Fibroblast of lung (primary cell): ENCODE data around the gene CAMK1G.

ENCODE experiments used
- EZH2 ChIP-seq: IDR thresholded peaks from 2 replicates; pipeline ENCODE4 v1.5.1; 2012; ENCODE audit warnings: low read length, control low read depth, mild to moderate bottlenecking; ENCODE audit errors: missing control alignments
- TF ChIP-seq, protein P1 (sequence below), 2 donors: IDR thresholded peaks in 1 of 2; conservative IDR thresholded peaks in 1 of 2; 1 replicate in 1 of 2; 2 replicates in 1 of 2; pipeline ENCODE4 v1.5.1; 2011 to 2012; ENCODE audit warnings: low read length in 2 of 2, control low read depth in 1 of 2, inconsistent platforms in 1 of 2, low read depth in 1 of 2, mild to moderate bottlenecking in 1 of 2

DNA sequence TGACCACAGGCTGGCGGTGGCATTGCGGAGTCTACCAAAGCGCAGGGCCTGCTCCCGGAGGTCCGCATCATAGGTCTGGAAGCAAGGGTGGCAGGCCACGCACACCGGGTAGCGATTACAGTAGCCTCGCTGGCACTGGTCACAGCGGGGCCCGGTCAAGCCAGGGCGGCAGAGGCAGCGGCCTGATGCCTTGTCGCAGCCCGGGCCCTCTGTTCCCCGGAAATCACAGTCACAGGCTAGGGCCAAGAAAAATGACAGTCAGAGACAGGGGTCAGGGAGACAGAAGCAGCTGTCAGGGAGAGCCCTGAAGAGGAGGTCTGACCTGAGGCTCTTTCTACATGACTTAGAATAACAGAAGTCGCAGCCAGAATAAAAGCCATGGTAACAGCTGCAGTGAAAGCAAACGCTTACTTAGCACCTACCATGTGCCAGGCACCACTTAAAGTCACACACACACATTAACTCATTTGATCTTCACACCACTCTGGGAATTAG is 42.3 kb downstream of the CAMK1G start:
- TF ChIP-seq, protein P1, sequence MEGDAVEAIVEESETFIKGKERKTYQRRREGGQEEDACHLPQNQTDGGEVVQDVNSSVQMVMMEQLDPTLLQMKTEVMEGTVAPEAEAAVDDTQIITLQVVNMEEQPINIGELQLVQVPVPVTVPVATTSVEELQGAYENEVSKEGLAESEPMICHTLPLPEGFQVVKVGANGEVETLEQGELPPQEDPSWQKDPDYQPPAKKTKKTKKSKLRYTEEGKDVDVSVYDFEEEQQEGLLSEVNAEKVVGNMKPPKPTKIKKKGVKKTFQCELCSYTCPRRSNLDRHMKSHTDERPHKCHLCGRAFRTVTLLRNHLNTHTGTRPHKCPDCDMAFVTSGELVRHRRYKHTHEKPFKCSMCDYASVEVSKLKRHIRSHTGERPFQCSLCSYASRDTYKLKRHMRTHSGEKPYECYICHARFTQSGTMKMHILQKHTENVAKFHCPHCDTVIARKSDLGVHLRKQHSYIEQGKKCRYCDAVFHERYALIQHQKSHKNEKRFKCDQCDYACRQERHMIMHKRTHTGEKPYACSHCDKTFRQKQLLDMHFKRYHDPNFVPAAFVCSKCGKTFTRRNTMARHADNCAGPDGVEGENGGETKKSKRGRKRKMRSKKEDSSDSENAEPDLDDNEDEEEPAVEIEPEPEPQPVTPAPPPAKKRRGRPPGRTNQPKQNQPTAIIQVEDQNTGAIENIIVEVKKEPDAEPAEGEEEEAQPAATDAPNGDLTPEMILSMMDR (conservative IDR thresholded peaks at IDR 0.05 in 1 of 2, IDR thresholded peaks at IDR 0.05 in 1 of 2; ENCODE audit: low read depth in 1 of 2, low read length in 2 of 2), result no peak
- TF ChIP-seq EZH2, result no peak
